Kidney glomerular epithelial cell (primary cell): ENCODE results near the gene CAPN5.

Source experiments
- DNase-seq: peaks from one replicate; lab custom pipeline; 2025; lab: John Stamatoyannopoulos, UW

Gene CAPN5

GRCh38 chr11:77121096-77121640 lies 54.4 kb downstream of the CAPN5 start:
- no peak for DNase-seq

DNA sequence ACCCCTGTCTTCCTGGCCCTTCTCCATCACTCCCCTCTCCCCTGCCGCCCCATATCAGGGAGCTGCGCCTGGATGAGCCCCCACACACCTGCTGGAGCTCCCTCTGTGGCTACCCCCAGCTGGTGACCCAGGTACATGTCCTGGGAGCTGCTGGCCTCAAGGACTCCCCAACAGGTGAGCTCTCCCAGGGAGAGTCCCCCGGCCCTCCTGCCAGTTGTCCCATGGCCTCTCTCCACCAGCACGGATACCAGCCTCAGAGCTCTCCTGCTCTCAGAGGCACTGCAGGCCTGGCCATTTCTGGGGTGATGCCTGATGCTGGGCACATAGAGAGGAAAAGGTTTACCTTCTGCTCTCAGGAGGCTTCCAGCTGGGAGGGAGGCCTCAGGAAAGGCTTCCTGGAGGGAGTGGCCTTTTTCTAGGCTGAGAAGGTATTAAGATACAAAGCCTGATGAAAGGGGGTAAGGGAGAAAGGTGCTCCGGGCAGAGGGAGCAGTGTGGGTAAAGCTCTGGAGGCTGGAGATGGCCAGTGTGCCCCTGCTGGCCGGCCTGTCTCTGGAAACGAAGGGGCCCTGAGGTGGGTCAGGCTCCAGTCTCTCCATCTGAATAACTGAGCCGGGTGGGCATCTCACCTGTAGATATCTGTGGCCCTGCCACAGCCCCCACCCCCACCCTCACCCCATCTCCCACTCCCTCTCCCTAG lies 55.3 kb downstream of the CAPN5 start:
- no peak for DNase-seq

DNA sequence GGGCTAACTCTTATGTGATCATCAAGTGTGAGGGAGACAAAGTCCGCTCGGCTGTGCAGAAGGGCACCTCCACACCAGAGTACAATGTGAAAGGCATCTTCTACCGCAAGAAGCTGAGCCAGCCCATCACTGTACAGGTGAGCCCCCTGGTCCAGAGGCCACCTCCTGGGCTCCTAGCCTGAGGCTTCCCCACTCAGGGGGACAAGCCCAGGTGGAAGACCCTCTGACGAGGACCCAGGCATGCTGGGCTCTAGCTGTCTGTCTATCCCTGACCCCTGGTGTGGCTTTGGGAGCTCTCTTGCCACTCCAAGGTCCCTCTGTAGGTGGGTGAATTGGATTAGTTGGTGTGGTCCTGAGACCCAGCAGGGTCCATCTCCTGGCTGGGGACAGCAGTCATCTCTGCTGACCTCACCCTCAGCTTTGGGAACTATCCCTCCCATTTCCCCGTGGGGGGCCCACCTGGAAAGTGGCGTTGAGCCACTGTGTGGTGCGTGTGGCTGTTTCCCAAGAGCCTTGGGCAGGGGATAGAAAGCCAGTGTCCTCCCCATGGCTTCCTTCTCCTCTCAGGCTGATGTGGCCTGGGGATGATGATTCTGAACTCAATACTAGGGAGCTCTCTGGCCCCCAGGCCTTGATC lies 55.9 kb downstream of the CAPN5 start:
- DNase-seq, result no peak

DNA sequence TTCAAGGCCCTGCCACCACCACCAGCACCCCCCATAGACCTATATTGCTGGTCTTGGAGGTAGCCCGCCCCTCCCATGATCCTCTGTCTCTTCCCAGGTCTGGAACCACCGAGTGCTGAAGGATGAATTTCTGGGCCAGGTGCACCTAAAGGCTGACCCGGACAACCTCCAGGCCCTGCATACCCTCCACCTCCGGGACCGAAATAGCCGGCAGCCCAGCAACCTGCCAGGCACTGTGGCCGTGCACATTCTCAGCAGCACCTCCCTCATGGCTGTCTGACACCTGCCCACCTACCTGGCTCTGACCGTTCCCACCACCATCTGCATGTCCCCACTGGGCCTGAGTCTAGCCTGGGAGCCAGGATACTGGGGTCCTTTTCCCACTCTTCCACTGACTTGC lies 56.8 kb downstream of the CAPN5 start:
- no peak for DNase-seq

DNA sequence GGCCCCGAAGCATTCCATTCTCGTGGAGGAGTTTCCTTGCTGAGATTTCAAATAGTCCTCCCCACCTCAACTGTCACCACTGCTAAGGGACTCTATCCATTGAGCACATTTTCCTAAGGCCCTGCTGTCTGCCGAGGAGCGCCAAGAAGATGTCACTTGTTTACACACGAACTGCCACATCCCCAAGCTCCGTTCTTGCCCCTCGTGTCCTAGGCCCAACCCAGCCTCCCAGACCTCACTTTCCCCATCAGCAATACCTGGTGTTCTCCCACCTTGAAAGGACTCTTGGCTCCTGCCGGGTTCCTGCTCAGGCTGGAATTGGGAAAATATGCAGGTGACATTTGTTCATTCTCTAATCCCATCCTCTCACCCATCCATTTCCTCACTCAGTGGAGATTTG lies 57.3 kb downstream of the CAPN5 start:
- DNase-seq, result no peak

- DNase-seq, result no peak
Observed at GRCh38 chr11:77124488-77124887, 57.7 kb downstream of the CAPN5 start.

- no peak for DNase-seq
Observed at GRCh38 chr11:77125191-77125590, 58.4 kb downstream of the CAPN5 start.

- DNase-seq, result no peak
Observed at GRCh38 chr11:77125695-77126094, 58.9 kb downstream of the CAPN5 start.

DNA sequence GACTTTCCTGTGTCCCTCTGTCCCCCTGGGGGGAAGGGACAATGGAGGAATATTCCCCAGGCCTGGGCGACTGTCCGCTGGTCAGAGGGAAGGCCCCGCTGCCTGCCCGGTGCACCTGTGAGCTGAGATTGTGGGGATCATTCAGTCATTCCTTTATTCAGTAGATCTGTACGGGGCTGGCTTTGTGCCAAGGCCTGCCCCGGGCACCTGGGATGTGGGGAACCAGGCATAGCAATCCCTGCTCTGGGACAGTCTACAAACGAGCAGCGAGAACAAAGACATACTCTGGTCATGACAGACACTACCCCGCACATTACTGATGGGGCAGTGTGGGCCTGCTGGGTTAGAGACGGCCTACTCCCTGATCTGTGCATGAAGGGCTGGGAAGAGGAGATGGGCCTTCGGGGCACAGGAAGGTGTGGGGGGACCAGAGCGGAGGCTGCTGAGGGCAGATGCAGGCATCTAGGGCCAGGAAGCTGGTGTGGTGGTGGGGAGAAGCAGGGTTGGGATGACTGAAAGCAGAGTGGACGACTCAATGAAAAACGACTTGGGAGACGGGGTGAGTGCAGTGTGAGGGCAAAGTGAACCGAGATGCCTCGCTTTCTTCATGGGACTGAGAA lies 59.5 kb downstream of the CAPN5 start:
- DNase-seq, result no peak

- DNase-seq, result no peak
Observed at GRCh38 chr11:77126861-77127234, 60.1 kb downstream of the CAPN5 start.

- no peak for DNase-seq
Observed at GRCh38 chr11:77127235-77127911, 60.6 kb downstream of the CAPN5 start.

DNA sequence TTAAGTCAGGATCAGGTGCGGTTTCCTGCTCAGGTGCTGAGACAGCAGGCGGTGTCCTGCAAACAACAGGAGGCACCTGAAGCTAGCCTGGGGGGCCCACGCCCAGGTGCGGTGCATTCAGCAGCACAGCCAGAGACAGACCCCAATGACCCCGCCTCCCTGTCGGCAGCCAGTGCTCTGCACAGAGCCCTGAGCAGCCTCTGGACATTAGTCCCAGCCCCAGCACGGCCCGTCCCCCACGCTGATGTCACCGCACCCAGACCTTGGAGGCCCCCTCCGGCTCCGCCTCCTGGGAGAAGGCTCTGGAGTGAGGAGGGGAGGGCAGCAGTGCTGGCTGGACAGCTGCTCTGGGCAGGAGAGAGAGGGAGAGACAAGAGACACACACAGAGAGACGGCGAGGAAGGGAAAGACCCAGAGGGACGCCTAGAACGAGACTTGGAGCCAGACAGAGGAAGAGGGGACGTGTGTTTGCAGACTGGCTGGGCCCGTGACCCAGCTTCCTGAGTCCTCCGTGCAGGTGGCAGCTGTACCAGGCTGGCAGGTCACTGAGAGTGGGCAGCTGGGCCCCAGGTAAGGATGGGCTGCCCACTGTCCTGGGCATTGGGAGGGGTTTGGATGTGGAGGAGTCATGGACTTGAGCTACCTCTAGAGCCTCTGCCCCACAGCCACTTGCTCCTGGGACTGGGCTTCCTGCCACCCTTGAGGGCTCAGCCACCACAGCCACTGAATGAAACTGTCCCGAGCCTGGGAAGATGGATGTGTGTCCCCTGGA lies 61.3 kb downstream of the CAPN5 start, which contains the start of gene MYO7A:
Gene MYO7A (plus strand): TSS at position 327 of the 772 bp plus-strand sequence. CDS start 2,389 bp downstream, outside the sequence.
- DNase-seq, result no peak

DNA sequence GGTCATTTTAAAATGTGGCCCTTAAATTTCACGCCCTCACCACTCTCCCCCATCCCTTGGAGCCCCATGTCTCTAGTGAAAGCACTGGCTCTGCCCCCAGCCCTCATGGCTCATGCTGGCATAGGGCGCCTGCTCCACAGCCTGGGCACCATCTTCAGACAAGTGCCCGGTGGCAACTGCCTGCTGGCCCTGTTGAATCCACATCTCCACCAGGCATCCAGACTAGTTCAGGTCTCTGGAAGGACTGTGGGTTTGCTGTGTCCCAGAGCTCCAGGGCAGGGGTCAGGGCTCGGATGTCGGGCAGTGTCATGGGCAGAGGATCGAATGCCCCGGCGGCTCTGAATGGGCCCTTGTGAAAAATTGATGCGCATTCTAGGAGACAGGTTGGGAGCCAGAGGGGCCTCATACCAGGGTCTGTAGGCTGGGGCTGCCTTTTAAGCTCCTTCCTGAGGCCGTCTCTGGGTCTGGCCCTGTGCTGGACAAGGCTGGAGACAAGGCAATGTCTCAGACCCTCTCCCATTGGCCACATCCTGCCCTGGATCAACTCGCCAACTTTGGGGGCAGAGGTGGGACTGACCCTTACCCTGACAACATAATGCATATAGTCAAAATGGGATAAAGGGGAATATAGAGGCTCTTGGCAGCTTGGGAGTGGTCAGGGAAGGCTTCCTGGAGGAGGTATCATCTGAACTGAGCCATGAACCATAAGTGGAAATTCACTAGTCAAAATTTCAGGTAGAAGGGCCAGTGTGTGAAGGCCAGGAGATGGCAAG lies 62.5 kb downstream of the CAPN5 start:
- no peak for DNase-seq

GRCh38 chr11:77129842-77130756 lies 63.3 kb downstream of the CAPN5 start:
- DNase-seq, result no peak

DNA sequence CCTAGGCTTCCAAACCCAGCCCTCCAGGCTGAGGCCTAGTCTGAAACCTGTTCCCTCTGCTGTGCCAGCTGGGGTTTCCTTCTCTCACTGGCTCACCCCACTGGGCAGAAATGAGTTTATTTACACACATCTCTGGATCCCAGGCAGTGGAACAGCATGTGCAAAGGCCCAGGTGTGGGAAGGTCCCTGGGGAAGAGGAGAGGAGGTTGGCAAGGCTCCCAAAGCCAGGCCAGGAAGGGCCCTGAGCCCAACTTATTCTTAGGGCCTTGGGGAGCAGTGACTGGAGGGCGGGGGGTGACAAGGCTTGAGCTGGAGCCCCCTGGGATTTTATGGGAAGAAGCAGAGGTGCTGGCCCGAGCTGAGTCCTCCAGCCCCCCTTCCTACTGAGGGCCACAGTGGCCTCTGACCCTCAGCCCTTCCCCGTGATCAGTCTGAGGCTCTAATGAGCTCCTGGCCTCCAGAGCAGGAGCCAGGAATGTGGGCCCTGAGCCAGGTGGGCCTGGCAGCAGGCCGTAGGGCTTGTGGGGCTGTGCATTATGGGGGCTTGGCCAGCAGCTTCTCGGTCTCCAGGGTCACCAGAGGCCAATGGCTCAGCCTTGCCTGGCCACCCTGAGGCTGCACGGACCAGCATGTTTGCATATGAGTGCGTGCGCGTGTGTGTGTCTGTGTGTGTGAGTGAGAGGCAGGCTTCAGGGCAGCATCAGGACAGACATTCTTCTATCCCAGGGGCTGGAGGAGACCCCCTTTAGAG lies 64.2 kb downstream of the CAPN5 start:
- no peak for DNase-seq

DNA sequence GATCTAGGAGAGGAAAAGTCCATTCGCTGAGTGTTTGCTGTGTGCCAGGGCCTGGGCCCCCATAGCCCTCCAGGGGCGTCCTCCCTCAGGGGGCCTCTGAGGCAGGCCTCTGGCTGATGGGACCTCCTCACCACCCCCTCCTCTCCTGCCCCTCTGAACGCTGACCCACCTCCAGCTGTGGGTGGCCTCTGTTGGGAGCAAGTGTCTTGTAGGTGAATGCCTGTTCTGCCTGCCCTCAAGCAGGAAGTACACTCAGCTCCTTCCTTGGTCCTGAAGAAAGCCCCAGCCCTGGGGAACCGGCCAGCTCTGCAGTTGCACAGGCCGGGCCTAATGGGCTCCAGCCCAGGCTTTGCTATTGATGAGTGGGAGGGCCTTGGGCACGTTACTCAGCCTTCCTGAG lies 64.8 kb downstream of the CAPN5 start:
- no peak for DNase-seq

DNA sequence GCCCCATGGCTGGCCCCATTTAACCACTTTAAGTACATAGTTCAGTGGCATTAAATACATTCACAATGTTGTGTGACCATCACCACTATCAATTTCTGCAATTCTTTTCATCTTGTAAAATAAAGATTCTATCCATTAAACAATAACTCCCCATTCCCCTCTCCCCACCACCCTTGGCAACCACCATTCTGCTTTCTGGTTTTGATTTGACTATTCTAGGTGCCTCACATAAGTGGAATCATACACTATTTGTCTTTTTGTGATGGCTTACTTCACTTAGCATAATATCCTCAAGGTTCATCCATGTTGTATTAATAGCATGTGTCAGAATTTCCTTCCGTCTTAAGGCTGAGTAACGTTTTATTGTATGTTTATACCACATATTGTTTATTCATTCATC lies 68.3 kb downstream of the CAPN5 start:
- no peak for DNase-seq

DNA sequence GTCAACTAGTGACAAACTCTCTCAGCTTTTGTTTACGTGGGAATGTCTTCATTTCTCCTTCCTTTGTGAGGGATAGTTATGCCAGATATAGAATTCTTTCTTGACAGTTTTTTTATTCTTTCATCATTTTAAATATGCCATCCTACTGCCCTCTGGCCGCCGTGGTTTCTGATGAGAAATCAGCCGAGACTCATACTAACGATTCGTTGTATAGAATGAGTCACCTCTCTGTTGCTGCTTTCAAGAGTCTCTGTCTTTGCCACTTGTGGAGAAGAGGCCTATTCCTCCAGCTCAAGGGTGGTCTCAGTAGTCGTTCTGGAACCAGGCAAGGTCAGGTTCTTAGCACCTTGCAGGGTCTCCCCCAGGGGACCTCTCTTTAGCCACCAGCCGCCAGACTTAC lies 69.3 kb downstream of the CAPN5 start:
- no peak for DNase-seq

- no peak for DNase-seq
Observed at GRCh38 chr11:77136784-77137420, 70.1 kb downstream of the CAPN5 start.
